ENCODE data around the gene IGF2.

IGF2 gene

GRCh38 chr11:2091112-2091746 is 48.0 kb downstream of the IGF2 start:
- Histone ChIP-seq H3K27me3 (ENCODE audit: control insufficient read depth in 2 of 2, insufficient read depth in 2 of 2, low read length in 2 of 2) (no peaks in the 10 kb centered on the region), H3K9me3 (ENCODE audit: control insufficient read depth in 2 of 2, low read length in 2 of 2) (no peaks in the 10 kb centered on the region), H3K9ac (ENCODE audit: low read depth in 1 of 2, low read length in 2 of 2) (no peak overlapping the region), H3K36me3 (ENCODE audit: control insufficient read depth in 2 of 2, insufficient read depth in 2 of 2, low read length in 2 of 2) (no peaks in the 10 kb centered on the region), H3K4me3 (ENCODE audit: low read length in 2 of 2) (no peak overlapping the region), H3K4me1 (ENCODE audit: control insufficient read depth in 2 of 2, insufficient read depth in 2 of 2, low read length in 2 of 2) (no peaks in the 10 kb centered on the region), H3K27ac (ENCODE audit: low read depth in 2 of 2, low read length in 2 of 2) (no peak overlapping the region)

- no peaks in the 10 kb centered on the region for H3K4me1 ChIP-seq (ENCODE audit: control insufficient read depth in 2 of 2, insufficient read depth in 2 of 2, low read length in 2 of 2)
- no peak overlapping the region for H3K4me3 ChIP-seq (ENCODE audit: low read length in 2 of 2)
- no peak overlapping the region for H3K9ac ChIP-seq (ENCODE audit: low read depth in 1 of 2, low read length in 2 of 2)
- no peaks in the 10 kb centered on the region for H3K36me3 ChIP-seq (ENCODE audit: control insufficient read depth in 2 of 2, insufficient read depth in 2 of 2, low read length in 2 of 2)
- H3K27ac ChIP-seq (ENCODE audit: low read depth in 2 of 2, low read length in 2 of 2), result no peak overlapping the region
- no peaks in the 10 kb centered on the region for H3K27me3 ChIP-seq (ENCODE audit: control insufficient read depth in 2 of 2, insufficient read depth in 2 of 2, low read length in 2 of 2)
- H3K9me3 ChIP-seq (ENCODE audit: control insufficient read depth in 2 of 2, low read length in 2 of 2), result no peaks in the 10 kb centered on the region
Measured at GRCh38 chr11:2090172-2091111, 48.7 kb downstream of the IGF2 start.

- no peaks in the 10 kb centered on the region for H3K4me1 ChIP-seq (ENCODE audit: control insufficient read depth in 2 of 2, insufficient read depth in 2 of 2, low read length in 2 of 2)
- no peak overlapping the region for H3K9ac ChIP-seq (ENCODE audit: low read depth in 1 of 2, low read length in 2 of 2)
- no peak overlapping the region for H3K27ac ChIP-seq (ENCODE audit: low read depth in 2 of 2, low read length in 2 of 2)
- no peaks in the 10 kb centered on the region for H3K27me3 ChIP-seq (ENCODE audit: control insufficient read depth in 2 of 2, insufficient read depth in 2 of 2, low read length in 2 of 2)
- H3K36me3 ChIP-seq (ENCODE audit: control insufficient read depth in 2 of 2, insufficient read depth in 2 of 2, low read length in 2 of 2), result no peaks in the 10 kb centered on the region
- no peaks in the 10 kb centered on the region for H3K9me3 ChIP-seq (ENCODE audit: control insufficient read depth in 2 of 2, low read length in 2 of 2)
- no peak overlapping the region for H3K4me3 ChIP-seq (ENCODE audit: low read length in 2 of 2)
Measured at GRCh38 chr11:2089536-2090165, 49.5 kb downstream of the IGF2 start.

- Histone ChIP-seq H3K4me1 (ENCODE audit: control insufficient read depth in 2 of 2, insufficient read depth in 2 of 2, low read length in 2 of 2) (no peaks in the 10 kb centered on the region), H3K27ac (ENCODE audit: low read depth in 2 of 2, low read length in 2 of 2) (no peak overlapping the region), H3K27me3 (ENCODE audit: control insufficient read depth in 2 of 2, insufficient read depth in 2 of 2, low read length in 2 of 2) (no peaks in the 10 kb centered on the region), H3K9me3 (ENCODE audit: control insufficient read depth in 2 of 2, low read length in 2 of 2) (no peaks in the 10 kb centered on the region), H3K4me3 (ENCODE audit: low read length in 2 of 2) (no peak overlapping the region), H3K36me3 (ENCODE audit: control insufficient read depth in 2 of 2, insufficient read depth in 2 of 2, low read length in 2 of 2) (no peaks in the 10 kb centered on the region), H3K9ac (ENCODE audit: low read depth in 1 of 2, low read length in 2 of 2) (no peak overlapping the region)
Measured at GRCh38 chr11:2088746-2089535, 50.2 kb downstream of the IGF2 start.

GRCh38 chr11:2088284-2088683 is 50.9 kb downstream of the IGF2 start:
- Histone ChIP-seq H3K27ac (ENCODE audit: low read depth in 2 of 2, low read length in 2 of 2) (no peak overlapping the region), H3K27me3 (ENCODE audit: control insufficient read depth in 2 of 2, insufficient read depth in 2 of 2, low read length in 2 of 2) (no peaks in the 10 kb centered on the region), H3K4me3 (ENCODE audit: low read length in 2 of 2) (no peak overlapping the region), H3K9me3 (ENCODE audit: control insufficient read depth in 2 of 2, low read length in 2 of 2) (no peaks in the 10 kb centered on the region), H3K4me1 (ENCODE audit: control insufficient read depth in 2 of 2, insufficient read depth in 2 of 2, low read length in 2 of 2) (no peaks in the 10 kb centered on the region), H3K9ac (ENCODE audit: low read depth in 1 of 2, low read length in 2 of 2) (no peak overlapping the region), H3K36me3 (ENCODE audit: control insufficient read depth in 2 of 2, insufficient read depth in 2 of 2, low read length in 2 of 2) (no peaks in the 10 kb centered on the region)

- no peaks in the 10 kb centered on the region for H3K9me3 ChIP-seq (ENCODE audit: control insufficient read depth in 2 of 2, low read length in 2 of 2)
- H3K9ac ChIP-seq (ENCODE audit: low read depth in 1 of 2, low read length in 2 of 2), result no peak overlapping the region
- no peaks in the 10 kb centered on the region for H3K4me1 ChIP-seq (ENCODE audit: control insufficient read depth in 2 of 2, insufficient read depth in 2 of 2, low read length in 2 of 2)
- H3K4me3 ChIP-seq (ENCODE audit: low read length in 2 of 2), result no peak overlapping the region
- no peaks in the 10 kb centered on the region for H3K27me3 ChIP-seq (ENCODE audit: control insufficient read depth in 2 of 2, insufficient read depth in 2 of 2, low read length in 2 of 2)
- H3K27ac ChIP-seq (ENCODE audit: low read depth in 2 of 2, low read length in 2 of 2), result no peak overlapping the region
- no peaks in the 10 kb centered on the region for H3K36me3 ChIP-seq (ENCODE audit: control insufficient read depth in 2 of 2, insufficient read depth in 2 of 2, low read length in 2 of 2)
Measured at GRCh38 chr11:2086239-2087040, 52.7 kb downstream of the IGF2 start.

- no peak overlapping the region for H3K27ac ChIP-seq (ENCODE audit: low read depth in 2 of 2, low read length in 2 of 2)
Measured at GRCh38 chr11:2085251-2086066, 53.7 kb downstream of the IGF2 start.

GRCh38 chr11:2084721-2085120 is 54.5 kb downstream of the IGF2 start:
- Histone ChIP-seq H3K9ac (ENCODE audit: low read depth in 1 of 2, low read length in 2 of 2) (no peak overlapping the region), H3K4me3 (ENCODE audit: low read length in 2 of 2) (no peak overlapping the region), H3K9me3 (ENCODE audit: control insufficient read depth in 2 of 2, low read length in 2 of 2) (no peaks in the 10 kb centered on the region), H3K27ac (ENCODE audit: low read depth in 2 of 2, low read length in 2 of 2) (no peak overlapping the region), H3K27me3 (ENCODE audit: control insufficient read depth in 2 of 2, insufficient read depth in 2 of 2, low read length in 2 of 2) (no peaks in the 10 kb centered on the region), H3K4me1 (ENCODE audit: control insufficient read depth in 2 of 2, insufficient read depth in 2 of 2, low read length in 2 of 2) (no peaks in the 10 kb centered on the region), H3K36me3 (ENCODE audit: control insufficient read depth in 2 of 2, insufficient read depth in 2 of 2, low read length in 2 of 2) (no peaks in the 10 kb centered on the region)

More at GRCh38 chr11:2085251-2086066, 53.7 kb downstream of the IGF2 start:
- no peaks in the 10 kb centered on the region for H3K36me3 ChIP-seq (ENCODE audit: control insufficient read depth in 2 of 2, insufficient read depth in 2 of 2, low read length in 2 of 2)
- H3K4me3 ChIP-seq (ENCODE audit: low read length in 2 of 2), result no peak overlapping the region
- H3K27me3 ChIP-seq (ENCODE audit: control insufficient read depth in 2 of 2, insufficient read depth in 2 of 2, low read length in 2 of 2), result no peaks in the 10 kb centered on the region
- no peaks in the 10 kb centered on the region for H3K9me3 ChIP-seq (ENCODE audit: control insufficient read depth in 2 of 2, low read length in 2 of 2)
- H3K9ac ChIP-seq (ENCODE audit: low read depth in 1 of 2, low read length in 2 of 2), result no peak overlapping the region
- H3K4me1 ChIP-seq (ENCODE audit: control insufficient read depth in 2 of 2, insufficient read depth in 2 of 2, low read length in 2 of 2), result no peaks in the 10 kb centered on the region
